Central memory CD4-positive, alpha-beta T cell (primary cell): ENCODE data around the gene MKI67.
A peak's percentile ranks its signal among the peaks of the same experiment; 100 is the strongest.
"Not testable (repeated sequence)": the region's sequence is repeated elsewhere in the genome, so short reads cannot be mapped to it uniquely, and the experiment has no call there.

Experiments
- DNase-seq: peaks from one replicate; pipeline ENCODE4 v3.0.0; 2022
- total RNA-seq, 3 experiments: gene quantifications; one replicate each; lab custom pipeline; 2026; lab: John Stamatoyannopoulos, UW

MKI67 gene
- 0.38 to 31.3 (median 0.95) reads per million in 3 experiments for total RNA-seq

GRCh38 chr10:128125944-128126764, at the start of gene MKI67:
Gene MKI67, minus strand, starts transcription at chr10:128126423. Its CDS starts 756 bp downstream, at chr10:128125667.
- DNase-seq, result peak; percentile 84

GRCh38 chr10:128174581-128175559, 48.6 kb upstream of the MKI67 start:
- no peak for DNase-seq

GRCh38 chr10:128173386-128173785, 47.2 kb upstream of the MKI67 start:
- no peak for DNase-seq

- no peak for DNase-seq
These were observed 46.5 kb upstream of the MKI67 start for GRCh38 chr10:128172756-128173155.

GRCh38 chr10:128169811-128170379, 43.7 kb upstream of the MKI67 start:
- DNase-seq, result no peak

- DNase-seq, result no peak
These were observed 41.8 kb upstream of the MKI67 start for GRCh38 chr10:128167926-128168520.

GRCh38 chr10:128167123-128167522, 40.9 kb upstream of the MKI67 start:
- not testable (repeated sequence) for DNase-seq

GRCh38 chr10:128166151-128166550, 39.9 kb upstream of the MKI67 start:
- no peak for DNase-seq

- no peak for DNase-seq
These were observed 39.3 kb upstream of the MKI67 start for GRCh38 chr10:128165536-128165935.

GRCh38 chr10:128163701-128164100, 37.5 kb upstream of the MKI67 start:
- no peak for DNase-seq

GRCh38 chr10:128161031-128161430, 34.8 kb upstream of the MKI67 start:
- DNase-seq, result no peak

GRCh38 chr10:128160297-128160711, 34.1 kb upstream of the MKI67 start:
- DNase-seq, result no peak

GRCh38 chr10:128158021-128158795, 32.0 kb upstream of the MKI67 start:
- no peak for DNase-seq

- no peak for DNase-seq
These were observed 31.0 kb upstream of the MKI67 start for GRCh38 chr10:128156999-128157755.

GRCh38 chr10:128152741-128153580, 26.7 kb upstream of the MKI67 start:
- DNase-seq, result no peak

GRCh38 chr10:128151031-128151430, 24.8 kb upstream of the MKI67 start:
- DNase-seq, result no peak

GRCh38 chr10:128150561-128150960, 24.3 kb upstream of the MKI67 start:
- no peak for DNase-seq

GRCh38 chr10:128150045-128150493, 23.8 kb upstream of the MKI67 start:
- peak; percentile 76 for DNase-seq

GRCh38 chr10:128149267-128150014, 23.2 kb upstream of the MKI67 start:
- no peak for DNase-seq
